CMK (cell line): ENCODE data around the gene COL18A1.

Experiments used
- DNase-seq: peaks from one replicate; pipeline ENCODE4 v3.0.0-alpha.2; 2010; ENCODE audit warnings: low read depth

COL18A1 gene

DNA sequence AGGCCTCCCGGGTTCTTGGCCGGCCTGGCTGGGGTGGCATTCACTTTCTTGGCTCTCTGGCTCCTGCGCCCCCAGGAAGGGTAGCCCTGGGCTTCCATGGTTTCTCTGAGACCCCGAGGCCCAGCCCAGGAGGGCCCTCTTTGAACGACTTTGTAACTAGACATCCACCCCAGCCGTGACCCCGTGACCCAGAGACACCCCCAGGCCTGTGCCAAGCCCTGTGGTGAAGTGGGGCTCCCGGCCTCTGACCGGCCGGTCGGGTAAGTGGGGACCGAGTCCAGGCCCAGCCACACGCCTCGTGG, 64.0 kb downstream of the COL18A1 start:
- DNase-seq = no peak

DNA sequence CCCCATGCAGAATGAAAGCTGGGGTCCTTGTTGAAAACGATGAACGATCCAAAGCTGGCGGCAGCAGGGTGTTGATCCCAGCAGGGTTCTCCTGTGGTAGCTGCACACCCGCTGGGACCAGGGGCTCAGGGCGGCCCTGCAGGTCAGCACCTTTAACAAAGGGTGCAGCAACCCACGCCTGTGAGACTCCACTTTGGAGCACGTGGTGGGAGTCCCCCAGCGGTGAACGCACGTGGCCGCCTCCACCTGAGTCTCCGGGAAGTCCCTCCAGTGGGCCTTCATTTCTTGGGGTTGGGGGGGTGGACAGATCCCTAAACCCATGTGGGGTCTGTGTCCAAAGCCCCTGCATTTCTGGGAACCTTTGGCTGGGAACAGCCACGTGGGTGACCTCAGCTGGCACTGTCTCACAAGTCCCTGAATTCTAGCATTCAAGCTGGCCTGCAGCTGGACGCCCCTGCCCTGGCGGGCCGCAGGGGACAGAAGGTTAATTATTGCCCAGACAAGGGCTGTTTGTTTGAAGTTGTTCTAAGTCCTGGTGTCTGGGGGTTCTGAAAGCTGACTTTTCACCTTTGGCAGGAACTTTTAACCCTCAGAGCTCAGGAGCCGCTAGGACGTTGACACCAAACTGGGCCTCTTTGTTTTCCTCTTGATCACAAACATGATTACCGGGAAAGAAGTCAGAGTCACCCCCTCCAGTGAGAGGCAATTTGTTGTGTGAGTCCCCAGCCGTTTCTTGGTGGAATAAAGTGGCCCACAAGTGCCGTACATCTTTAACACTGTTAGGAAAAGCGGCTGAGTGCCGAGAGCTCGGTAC, 64.5 kb downstream of the COL18A1 start:
- DNase-seq = no peak

DNA sequence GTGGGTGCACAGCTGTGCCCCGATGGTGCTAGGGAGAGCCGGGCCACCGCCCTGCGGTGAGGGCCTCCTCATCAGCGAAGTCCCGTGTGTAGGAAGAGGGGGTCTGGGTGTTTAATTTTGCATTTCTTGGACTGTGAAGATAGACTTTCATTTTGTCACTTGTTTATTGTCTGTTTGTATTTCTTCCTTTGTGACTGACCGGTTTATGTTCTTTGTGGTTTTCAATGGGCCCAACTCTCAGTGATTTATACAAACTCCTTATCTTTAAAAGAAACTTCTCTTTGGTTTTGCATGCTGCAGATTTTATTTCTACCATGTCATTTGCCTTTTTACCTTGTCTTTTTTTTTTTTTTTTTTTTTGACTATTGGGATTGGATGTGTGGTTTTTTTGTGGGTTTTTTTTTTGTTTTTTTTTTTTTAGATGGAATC, 65.1 kb downstream of the COL18A1 start:
- no peak for DNase-seq

DNA sequence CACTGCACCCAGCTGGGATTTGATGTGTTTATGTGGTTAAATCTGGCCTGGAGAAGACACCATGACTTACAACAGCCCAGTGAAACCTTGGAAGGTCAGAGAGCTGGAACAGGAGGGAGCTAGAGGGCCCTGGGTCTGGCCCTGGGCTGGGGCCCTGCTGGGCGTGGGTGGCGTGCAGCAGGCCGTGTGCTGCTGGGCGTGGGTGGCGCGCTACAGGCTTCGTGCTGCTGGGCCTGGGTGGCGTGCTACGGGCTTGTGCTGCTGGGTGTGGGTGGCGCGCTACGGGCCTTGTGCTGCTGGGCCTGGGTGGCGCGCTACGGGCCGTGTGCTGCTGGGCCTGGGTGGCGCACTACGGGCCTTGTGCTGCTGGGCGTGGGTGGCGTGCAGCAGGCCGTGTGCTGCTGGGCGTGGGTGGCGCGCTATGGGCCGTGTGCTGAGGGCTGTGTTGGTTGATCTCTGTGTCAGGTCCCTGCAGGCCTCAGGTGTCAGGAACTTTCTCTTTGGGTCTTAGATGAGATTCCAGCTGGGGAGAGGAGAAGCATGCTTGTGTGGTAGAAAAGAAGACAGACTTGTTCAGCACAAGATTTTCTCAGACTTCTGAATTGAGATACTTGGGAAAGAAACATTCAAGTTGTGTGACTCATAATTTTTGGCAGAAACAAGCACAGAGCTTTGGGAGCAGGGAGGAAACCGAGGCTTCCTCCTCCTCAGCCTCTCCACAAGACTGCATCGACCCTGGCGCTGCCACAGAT, 66.0 kb downstream of the COL18A1 start:
- no peak for DNase-seq

DNA sequence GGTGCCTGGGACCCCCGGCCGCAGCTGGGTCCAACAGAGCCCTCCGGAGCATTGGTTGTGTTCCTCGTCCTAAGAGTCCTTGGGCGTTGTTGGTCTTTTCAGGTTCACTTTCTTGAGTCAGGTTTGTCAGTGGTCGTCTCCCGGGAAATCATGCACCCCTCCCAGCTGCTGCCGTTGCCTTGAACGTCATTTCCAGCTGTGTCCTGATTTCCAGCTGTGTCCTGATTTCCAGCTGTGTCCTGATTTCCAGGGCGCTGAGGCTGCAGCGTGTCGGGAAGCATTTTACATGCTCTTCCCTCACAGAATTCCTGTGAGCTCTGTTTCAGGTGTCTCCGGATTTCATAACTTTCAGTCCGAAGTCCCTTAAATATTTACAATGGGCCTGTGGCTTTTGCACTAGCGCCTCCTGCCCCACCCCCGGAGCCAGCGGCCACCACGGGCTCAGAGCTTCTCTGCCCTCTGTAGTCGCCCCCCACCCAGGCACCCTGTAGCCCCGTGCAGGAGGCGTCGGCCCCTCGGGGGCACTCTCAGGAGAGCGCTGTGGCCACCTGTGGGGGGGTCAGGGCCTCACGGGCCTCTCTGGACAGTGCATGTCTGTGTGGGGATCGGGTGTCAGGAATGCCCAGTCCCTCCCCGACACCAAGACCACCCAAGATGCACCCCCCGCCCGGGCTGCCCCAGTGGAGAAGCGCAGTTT, 66.7 kb downstream of the COL18A1 start:
- no peak for DNase-seq

DNA sequence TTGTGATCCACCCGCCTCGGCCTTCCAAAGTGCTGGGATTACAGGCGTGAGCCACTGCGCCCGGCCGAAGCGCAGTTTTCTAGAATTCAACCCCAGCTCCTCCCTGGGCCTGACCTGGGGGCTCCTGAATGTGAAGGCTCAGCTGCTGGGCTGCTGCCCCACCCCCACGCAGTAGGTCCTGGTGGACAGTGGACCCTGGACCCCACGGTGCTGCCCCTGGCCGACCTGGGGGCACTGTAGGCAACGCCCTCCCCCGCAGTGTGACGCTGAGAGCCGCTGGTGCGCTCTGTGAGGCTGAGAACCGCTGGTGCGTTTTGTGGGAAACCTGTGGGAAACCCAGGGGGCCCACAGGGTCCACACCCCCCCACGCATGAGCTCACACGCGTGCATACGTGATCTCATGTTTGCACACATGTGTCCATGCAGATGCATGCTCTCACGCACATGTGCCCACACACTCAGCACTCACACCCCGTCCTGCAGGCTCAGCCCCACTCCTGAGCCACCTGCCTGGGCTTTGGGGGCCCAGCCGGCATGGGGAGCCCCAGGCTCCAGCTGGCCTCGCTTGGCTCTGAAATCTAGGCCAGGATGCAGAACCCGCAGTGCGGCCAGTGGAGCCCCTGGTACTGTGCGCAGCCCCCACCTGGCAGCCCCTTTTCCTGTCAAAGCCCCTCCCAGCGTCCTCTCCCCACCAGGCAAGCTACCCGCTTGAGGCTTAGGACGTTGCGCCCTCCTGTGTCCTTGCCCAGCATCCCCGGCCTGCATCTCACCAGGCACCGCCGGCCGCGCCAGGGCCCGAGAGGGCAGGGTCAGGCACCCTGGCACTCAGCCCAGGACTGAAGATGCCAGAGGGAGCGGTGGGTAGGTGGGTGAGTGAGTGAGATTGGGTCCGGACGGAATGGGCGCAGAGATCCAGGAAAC, 67.7 kb downstream of the COL18A1 start:
- DNase-seq = no peak

DNA sequence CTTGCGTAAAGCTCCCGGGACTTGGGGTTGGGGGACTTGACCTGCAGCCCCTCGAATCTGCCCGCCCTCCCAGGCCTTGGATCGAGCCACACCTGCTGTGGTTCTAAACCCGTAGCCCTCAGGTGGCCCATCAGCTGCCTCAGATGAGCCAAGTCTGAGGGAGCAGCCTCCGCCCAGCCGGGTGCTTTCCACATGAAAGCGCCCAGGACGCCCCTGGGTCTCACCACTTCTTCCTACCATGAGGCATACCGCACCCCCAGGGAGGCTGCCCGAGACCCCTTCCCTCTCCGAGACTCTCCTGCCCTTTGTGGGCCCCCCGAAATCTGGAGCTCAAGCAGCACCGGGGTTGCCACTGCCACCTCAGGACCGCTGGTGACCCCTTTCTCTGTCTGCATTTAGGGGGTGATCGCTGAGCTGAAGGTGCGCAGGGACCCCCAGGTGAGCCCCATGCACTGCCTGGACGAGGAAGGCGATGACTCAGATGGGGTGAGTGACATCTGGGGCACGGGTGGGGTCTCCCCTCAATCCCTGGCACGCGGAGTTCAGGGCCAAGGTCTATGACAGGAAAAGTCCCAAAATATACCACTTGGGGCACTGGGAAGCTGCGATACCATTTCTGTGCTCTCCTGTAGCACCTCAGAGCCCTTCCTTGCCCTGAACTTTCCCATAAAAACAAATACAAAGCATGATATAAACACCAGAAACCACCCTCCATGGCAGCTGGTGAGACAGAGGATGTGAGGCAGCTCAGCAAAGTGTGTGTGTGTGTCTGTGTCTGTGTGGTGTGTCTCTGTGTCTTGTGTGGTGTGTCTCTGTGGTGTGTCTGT, 68.7 kb downstream of the COL18A1 start:
- no peak for DNase-seq

DNA sequence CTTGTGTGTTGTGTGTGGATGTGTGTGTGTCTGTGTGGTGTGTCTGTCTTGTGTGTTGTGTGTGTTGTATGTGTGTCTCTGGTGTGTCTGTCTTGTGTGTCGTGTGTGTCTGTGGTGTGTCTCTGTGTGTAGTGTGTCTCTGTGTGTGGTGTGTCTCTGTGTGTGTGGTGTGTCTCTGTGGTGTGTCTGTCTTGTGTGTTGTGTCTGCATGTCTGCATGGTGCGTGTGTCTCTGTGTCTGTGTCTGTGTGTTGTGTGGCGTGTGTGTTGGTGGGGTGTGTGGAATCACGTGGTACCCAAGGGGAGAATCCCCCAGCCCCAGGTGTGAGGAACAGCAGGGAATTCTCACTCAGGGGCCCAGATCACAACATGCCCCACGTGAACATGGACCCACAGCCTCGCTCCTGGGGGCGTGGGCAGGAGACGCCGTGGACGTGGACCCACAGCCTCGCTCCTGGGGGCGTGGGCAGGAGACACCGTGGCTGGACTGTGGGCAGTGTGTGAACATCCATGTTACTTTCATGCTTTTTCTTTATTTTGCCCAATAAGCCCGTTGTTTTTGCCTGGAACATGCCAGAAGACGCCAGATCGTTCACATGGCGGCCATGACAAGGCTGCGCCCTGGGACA, 69.5 kb downstream of the COL18A1 start:
- no peak for DNase-seq

DNA sequence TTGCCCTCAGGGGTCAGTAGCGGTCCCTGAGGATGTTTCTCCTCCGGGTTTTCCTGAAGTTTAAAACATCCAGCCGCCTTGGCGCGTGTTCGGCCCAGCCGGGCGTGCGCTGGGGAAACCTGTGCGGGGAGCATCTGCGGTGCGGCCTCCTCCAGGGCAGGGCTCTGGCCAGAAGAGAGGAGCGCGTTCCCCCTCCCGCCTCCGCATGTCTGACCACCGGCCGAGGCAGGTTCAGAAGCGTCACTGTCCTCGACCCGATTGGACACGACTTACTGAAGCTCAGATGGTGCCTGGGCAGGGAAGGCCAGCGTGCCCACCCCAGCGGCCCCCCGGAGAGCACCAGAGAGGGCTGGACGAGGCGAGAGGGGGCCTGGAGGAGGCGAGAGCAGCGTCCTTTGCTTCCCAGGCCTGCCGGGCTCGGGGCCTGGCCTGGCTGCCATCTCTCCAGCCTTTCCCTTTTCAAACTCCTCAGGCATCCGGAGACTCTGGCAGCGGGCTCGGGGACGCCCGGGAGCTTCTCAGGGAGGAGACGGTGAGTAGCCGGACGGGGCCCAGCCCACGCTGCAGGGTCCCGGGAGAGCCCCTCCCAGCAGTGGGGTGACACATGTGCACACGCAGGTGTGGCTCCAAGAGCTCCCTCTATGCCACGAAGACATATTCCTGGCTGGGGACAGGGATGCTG, 70.2 kb downstream of the COL18A1 start:
- no peak for DNase-seq

DNA sequence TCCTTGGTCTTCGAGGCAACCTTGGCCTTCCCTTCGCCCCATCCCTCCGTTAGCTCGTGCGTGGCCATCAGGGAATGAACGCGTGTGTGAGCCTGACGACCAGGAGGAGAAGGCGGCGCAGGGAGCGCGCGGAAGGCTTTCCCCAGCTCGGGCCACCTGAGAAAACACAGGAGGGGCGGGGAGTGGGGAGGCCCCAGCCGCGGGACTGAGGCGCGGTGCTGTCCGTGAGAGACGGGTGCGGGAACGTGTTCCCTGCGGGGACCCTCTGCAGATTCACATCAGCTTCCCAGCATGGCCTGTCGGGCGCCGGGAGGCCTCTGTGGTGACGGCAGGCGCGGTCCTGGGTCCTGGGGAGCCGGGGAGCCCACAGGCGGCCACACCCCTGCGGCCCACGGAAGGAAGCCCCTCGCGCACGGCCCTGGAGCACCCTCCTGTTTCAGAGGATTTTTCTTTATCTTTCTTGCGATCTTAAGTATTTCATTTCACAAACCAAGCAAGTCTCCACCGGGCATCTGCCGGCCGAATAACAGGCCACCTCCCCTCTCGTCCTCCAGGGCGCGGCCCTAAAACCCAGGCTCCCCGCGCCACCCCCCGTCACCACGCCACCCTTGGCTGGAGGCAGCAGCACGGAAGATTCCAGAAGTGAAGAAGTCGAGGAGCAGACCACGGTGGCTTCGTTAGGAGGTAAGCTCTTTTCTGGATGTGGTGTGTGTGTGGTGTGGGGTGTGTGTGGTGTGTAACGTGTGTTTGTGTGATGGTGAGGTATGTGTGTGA, 71.0 kb downstream of the COL18A1 start:
- no peak for DNase-seq

DNA sequence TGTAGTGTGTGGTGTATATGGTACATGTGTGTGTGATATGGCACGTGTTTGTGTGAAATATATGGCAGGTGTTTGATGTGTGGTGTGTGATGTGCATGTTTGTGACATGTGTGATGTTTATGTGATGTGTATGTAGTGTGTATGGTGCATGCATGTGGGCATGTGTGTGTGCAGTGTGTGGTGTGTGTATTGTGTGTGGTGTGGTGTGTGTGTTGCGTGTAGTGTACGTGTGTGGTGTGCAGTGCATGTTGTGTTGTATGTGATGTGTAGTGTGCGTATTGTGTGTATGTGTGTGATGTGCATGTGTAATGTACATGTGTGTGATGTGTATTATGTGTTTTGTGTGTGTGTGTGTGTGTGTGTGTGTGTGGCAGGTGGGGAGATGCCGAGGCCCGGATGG, 71.6 kb downstream of the COL18A1 start:
- DNase-seq = no peak

DNA sequence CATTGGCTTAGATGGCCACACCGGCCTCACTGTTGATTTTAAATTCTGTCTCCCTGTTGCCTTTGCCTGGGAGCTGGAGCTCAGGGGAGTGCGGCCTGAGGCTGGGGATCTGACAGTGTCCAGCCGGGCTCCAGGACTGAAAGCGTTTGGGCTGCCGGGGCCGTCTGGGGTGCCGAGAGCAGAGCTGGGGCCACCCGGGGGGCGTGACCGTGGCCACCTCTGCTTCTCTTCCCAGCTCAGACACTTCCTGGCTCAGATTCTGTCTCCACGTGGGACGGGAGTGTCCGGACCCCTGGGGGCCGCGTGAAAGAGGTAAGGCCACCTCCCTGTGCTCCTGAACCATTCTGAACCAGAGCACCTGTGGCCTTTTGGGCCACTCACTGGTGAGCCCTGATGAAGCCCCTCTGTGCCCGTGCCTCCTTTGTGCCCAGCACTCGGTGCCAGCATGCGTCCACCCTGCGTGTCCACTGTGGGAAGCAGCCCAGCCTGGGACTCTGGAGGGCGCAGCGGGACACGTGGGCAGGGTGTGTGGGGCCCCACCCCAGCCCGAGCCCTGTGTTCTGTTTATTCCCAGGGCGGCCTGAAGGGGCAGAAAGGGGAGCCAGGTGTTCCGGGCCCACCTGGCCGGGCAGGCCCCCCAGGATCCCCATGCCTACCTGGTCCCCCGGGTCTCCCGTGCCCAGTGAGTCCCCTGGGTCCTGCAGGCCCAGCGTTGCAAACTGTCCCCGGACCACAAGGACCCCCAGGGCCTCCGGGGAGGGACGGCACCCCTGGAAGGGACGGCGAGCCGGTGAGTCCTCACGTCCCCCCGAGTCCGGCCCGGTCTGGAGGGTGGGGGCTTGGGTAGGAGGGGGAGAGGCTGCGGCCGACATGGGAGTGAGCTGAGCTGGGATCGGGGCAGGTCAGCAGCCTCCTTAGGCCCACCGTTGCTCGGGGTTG, 72.5 kb downstream of the COL18A1 start:
- no peak for DNase-seq

DNA sequence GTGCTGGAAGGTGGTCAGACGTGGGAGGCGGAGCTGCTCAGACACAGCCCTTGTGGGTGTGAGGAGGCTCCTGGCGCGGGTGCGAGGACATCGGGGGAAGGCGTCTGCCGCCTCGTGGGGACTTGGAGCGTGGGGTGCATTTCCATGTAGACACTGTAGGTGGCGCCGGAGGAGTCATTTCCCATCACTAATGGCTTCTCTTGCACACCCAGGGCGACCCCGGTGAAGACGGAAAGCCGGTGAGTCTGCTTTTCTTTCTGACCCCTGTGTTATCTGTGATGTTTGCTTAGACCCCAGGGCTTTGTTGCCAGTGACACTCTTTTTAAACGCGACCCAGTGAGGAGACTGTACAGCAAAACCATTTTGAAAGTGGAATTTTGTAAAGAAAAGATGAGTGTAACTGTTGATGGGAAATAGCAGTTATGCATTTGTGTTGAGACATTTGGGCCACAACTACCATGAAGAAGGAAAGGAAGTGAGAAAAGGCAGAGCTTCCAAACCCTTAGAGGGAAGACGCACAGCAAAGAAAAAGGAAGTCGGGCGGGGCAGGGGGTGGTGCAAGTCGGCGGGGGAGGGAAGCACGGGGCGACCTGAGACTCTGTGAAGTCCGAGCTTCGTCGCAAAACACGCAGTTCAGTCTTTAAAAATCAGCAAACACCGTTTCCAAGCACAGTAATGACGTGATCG, 73.3 kb downstream of the COL18A1 start:
- peak; percentile 86 for DNase-seq

DNA sequence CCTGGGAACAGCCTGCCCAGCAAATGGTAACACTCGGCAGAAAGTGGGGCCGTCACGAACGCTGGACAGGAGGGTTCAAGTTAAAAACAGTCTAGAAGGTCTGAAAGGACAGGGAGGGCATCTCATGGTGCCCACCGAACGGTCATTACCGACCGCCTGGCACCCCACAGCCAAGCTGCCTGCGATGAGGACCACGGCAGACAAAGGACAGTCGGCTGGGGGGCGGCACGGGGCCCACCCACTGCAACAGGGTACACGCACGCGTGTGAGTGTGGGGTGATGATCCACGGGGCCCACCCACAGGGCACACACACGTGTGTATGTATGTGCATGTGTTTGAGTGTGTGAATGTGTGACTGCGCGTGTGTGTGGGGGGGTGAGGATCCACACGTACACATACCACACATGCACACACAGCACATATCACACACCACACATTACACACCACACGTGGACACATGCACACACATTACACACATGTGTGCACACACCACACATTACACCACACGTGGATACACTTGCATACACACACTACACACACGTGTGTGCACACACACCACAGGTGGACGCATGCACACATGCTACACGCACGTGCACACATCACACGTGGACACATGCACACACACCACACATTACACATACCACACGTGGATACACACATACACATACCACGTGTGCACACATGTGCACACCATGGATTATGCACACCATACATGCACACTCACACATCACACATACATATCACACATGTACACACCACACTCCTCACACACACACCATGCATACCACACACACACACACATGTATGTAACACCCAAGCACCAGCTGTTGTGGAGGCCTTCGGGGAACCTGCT, 74.1 kb downstream of the COL18A1 start:
- DNase-seq = no peak

DNA sequence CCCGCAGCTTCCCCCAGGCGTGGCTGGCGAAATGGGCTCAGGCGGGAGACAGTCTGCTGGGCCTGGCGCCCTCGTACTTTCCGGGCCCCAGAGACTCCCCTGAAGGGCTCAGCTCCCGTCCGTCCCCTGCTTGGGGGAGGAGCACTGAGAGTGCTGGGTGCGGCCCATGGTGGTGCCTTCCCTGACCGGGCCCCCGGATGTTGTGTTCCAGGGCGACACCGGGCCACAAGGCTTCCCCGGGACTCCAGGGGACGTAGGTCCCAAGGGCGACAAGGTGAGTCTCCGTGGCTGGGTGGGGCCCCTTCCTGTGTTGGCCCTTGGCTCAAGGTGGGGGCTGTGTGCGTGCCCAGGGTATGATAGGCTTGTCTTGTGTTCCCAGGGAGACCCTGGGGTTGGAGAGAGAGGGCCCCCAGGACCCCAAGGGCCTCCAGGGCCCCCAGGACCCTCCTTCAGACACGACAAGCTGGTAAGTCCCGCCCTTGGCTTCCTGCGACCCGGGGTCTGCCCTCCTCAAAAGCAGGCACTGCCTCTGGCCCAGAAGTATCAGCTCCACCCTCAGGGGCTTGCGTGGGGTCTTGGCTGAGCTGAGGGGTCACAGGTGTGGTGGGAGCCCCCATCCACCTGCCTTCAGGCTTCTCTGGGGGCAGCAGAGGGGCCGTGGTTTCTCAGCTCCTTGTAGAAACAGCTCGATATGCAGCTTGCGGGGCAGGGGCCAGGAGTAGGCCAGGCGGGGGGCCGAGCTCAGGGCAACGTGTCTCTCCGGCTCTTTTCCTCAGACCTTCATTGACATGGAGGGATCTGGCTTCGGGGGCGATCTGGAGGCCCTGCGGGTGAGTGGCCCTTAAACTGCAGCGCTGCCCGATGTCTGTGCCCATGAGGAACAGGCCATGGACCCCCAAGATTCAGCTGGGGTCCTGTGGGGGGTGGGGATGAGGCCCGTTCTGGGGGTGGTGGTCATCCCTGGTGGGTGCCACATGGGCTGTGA, 75.0 kb downstream of the COL18A1 start:
- DNase-seq = no peak
